ENCODE results near the gene SLC22A5. TPM values are rescaled to one million over a fixed set of nuclear protein-coding genes. Genes with fewer than 3 reads are reported as not detected.

SLC22A5 gene
- total and polyA plus RNA-seq, 9 of the 15 experiments (the other 6 are each of a cell fraction or from before 2014, with no cell fraction given) = 3.0 to 16.6 (median 8.3) TPM

- TF ChIP-seq RBFOX2 (IDR thresholded peaks at IDR 0.05; ENCODE audit: low read depth, low read length) = peak; percentile 82
- no peak for TF ChIP-seq PTBP1 (IDR thresholded peaks at IDR 0.05; ENCODE audit: low read depth, low read length)
- TF ChIP-seq TEAD4 (IDR thresholded peaks at IDR 0.05; ENCODE audit: low read length) = no peak
- TF ChIP-seq TEAD4 (CRISPR knock-in tag; IDR thresholded peaks at IDR 0.05; ENCODE audit: borderline replicate concordance) = 0 out of 2 replicates have a peak, but pooled peaks have one; percentile 46
- TF ChIP-seq CHD1 (IDR thresholded peaks at IDR 0.05; ENCODE audit: low read length) = peak; percentile 51
- no peak for TF ChIP-seq MYNN (IDR thresholded peaks at IDR 0.05)
- TF ChIP-seq MYNN (CRISPR knock-in tag; IDR thresholded peaks at IDR 0.05) = no peak
- no peak for TF ChIP-seq ZNF384 (IDR thresholded peaks at IDR 0.05; ENCODE audit: low read depth, low read length)
- TF ChIP-seq NFRKB (IDR thresholded peaks at IDR 0.05; ENCODE audit: low read depth) = no peak
- TF ChIP-seq ZNF780A (CRISPR knock-in tag; IDR thresholded peaks at IDR 0.05) = no peak
- TF ChIP-seq ZNF175 (CRISPR knock-in tag; IDR thresholded peaks at IDR 0.05; ENCODE audit: low read depth) = no peak
- no peak for TF ChIP-seq E2F4 (CRISPR knock-in tag; IDR thresholded peaks at IDR 0.05; ENCODE audit: low read depth)
- TF ChIP-seq SNRNP70 (optimal IDR thresholded peaks at IDR 0.05; ENCODE audit: low read depth, low read length) = no peak
- TF ChIP-seq SMAD1 (IDR thresholded peaks at IDR 0.05; ENCODE audit: low read depth, low read length, partially characterized antibody) = no peak
- no peak for TF ChIP-seq MBD1 (CRISPR knock-in tag; IDR thresholded peaks at IDR 0.05)
- TF ChIP-seq DACH1 (IDR thresholded peaks at IDR 0.05; ENCODE audit: partially characterized antibody) = no peak
- TF ChIP-seq BACH1 (tag; IDR thresholded peaks at IDR 0.05) = no peak
- no peak for TF ChIP-seq ZBTB11 (CRISPR knock-in tag; IDR thresholded peaks at IDR 0.05)
- no peak for TF ChIP-seq HDAC8 (tag; IDR thresholded peaks at IDR 0.05)
- peak; percentile 18; the same call in 1 of the 2 replicates for TF ChIP-seq TCF3 (CRISPR knock-in tag; IDR thresholded peaks at IDR 0.05)
- TF ChIP-seq MAFK (IDR thresholded peaks at IDR 0.05; ENCODE audit: low read length) = no peak
- peak; percentile 60 for TF ChIP-seq HMGN3 (IDR thresholded peaks at IDR 0.05; ENCODE audit: borderline replicate concordance, extremely low read depth, insufficient read length, low read depth, low read length)
- TF ChIP-seq HNRNPLL (IDR thresholded peaks at IDR 0.05; ENCODE audit: low read depth, low read length, poor library complexity, severe bottlenecking) = peak; percentile 35
- no peak for TF ChIP-seq NFATC3 (IDR thresholded peaks at IDR 0.05)
Measured at GRCh38 chr5:132369474-132370180, at the start of gene SLC22A5 (continued).
